Body of pancreas (tissue), 4 donors: ENCODE results near the gene DNAJC6.

Experiments used
- POLR2A ChIP-seq, 3 donors: fragments of 450-650 bp; IDR thresholded peaks; one replicate each; pipeline ENCODE4 v1.6.1; 2016; ENCODE audit warnings: antibody characterized with exemption in 3 of 3, mild to moderate bottlenecking in 2 of 3
- TF ChIP-seq, protein P1 (sequence below), 7 experiments: fragments of 450-650 bp in 4 of 7; fragments of 200-600 bp in 3 of 7; sonication (generic) in 3 of 7; IDR thresholded peaks; one replicate each; pipeline ENCODE4 v1.5.1; 2016 to 2019; ENCODE audit warnings: antibody characterized with exemption in 7 of 7

GRCh38 chr1:65416767-65417166 lies 107.4 kb downstream of the DNAJC6 start:
- TF ChIP-seq, protein P1, sequence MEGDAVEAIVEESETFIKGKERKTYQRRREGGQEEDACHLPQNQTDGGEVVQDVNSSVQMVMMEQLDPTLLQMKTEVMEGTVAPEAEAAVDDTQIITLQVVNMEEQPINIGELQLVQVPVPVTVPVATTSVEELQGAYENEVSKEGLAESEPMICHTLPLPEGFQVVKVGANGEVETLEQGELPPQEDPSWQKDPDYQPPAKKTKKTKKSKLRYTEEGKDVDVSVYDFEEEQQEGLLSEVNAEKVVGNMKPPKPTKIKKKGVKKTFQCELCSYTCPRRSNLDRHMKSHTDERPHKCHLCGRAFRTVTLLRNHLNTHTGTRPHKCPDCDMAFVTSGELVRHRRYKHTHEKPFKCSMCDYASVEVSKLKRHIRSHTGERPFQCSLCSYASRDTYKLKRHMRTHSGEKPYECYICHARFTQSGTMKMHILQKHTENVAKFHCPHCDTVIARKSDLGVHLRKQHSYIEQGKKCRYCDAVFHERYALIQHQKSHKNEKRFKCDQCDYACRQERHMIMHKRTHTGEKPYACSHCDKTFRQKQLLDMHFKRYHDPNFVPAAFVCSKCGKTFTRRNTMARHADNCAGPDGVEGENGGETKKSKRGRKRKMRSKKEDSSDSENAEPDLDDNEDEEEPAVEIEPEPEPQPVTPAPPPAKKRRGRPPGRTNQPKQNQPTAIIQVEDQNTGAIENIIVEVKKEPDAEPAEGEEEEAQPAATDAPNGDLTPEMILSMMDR (IDR thresholded peaks at IDR 0.05), result no peak
- TF ChIP-seq POLR2A (IDR thresholded peaks at IDR 0.05), result no peak
